ENCODE data around the gene MFAP1.

Gene MFAP1

DNA sequence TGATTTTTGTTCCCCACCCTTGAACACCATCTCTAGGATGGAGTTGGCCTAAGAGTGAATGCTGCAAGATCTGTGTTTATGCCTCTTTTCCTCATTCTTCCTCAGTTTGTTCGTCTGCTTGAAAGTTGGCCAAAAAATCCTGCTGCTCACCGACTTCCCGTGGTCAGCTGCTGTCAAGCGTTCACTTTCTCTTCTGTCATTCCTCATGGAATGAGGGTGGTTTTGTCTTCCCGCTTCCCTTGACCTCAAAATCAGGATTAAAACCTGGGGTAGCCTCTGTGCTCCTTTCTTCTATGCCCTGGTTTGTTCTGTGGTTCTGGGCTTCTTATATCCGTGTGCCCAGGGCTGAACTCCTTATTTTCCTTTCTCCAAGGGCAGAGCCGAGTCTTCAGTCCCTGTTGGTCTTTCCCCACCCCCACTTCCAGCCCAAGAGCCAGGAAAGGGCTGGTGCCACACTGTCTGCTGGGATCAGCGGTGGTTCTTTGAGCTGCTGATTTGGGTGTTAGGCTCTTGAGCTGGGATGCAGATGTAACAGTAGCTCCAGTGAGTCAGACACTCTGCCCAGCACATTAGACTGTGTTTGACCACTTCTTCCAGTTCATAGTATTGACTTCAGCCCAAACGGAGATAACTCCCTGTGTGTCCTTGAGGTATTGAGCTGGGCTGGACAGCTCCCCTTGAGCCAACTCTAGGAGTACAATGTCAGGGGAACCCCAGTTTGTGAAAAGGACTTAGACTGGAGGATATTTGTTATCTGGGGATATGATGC lies 30.0 kb downstream of the MFAP1 start:
- peak overlapping the region; percentile 99 for H3K4me3 ChIP-seq (ENCODE audit: low read depth, low read length)
- TF ChIP-seq, protein P1, sequence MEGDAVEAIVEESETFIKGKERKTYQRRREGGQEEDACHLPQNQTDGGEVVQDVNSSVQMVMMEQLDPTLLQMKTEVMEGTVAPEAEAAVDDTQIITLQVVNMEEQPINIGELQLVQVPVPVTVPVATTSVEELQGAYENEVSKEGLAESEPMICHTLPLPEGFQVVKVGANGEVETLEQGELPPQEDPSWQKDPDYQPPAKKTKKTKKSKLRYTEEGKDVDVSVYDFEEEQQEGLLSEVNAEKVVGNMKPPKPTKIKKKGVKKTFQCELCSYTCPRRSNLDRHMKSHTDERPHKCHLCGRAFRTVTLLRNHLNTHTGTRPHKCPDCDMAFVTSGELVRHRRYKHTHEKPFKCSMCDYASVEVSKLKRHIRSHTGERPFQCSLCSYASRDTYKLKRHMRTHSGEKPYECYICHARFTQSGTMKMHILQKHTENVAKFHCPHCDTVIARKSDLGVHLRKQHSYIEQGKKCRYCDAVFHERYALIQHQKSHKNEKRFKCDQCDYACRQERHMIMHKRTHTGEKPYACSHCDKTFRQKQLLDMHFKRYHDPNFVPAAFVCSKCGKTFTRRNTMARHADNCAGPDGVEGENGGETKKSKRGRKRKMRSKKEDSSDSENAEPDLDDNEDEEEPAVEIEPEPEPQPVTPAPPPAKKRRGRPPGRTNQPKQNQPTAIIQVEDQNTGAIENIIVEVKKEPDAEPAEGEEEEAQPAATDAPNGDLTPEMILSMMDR (IDR thresholded peaks at IDR 0.05; ENCODE audit: low read depth, low read length), result no peak

DNA sequence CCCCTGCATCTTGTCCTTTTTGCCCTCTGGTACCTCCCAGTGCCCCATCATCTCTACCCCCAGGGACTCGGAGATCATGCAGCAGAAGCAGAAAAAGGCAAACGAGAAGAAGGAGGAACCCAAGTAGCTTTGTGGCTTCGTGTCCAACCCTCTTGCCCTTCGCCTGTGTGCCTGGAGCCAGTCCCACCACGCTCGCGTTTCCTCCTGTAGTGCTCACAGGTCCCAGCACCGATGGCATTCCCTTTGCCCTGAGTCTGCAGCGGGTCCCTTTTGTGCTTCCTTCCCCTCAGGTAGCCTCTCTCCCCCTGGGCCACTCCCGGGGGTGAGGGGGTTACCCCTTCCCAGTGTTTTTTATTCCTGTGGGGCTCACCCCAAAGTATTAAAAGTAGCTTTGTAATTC lies 30.8 kb downstream of the MFAP1 start:
- H3K4me3 ChIP-seq (ENCODE audit: low read depth, low read length), result peak overlapping the region; percentile 99
- TF ChIP-seq, protein P1 (IDR thresholded peaks at IDR 0.05; ENCODE audit: low read depth, low read length), result no peak

DNA sequence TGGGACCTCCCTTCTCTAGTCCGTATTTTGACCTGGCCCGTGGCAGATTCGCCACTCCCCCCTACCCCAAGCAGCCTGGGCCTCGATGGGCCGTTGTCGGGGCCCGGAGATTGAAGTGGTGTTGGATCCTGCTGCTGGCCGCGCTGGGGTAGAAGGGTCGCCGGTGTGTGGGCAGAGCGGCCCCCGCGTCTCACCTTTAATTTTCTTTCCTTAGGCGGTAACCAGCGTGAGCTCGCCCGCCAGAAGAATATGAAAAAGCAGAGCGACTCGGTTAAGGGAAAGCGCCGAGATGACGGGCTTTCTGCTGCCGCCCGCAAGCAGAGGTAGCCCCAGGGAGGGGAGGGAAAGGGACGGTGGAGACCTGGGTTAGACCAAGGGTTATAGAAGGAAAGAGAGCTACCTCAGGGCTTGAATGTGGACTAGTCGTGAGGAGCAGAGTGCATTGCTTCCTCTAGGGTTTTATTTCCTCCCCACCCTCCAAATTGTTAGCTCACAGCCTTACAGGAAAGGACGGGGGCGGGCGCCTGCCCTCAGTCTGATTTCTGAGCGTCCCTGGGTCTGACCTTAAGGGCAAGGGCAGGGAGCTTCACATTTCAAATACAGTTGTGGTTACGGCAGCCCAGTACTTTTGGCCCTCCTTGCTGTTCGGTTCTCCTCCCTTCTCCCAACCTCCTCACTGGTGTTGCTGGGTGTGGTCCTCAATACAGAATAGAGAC lies 31.6 kb downstream of the MFAP1 start:
- TF ChIP-seq, protein P1 (IDR thresholded peaks at IDR 0.05; ENCODE audit: low read depth, low read length), result no peak
- peak overlapping the region; percentile 99 for H3K4me3 ChIP-seq (ENCODE audit: low read depth, low read length)

DNA sequence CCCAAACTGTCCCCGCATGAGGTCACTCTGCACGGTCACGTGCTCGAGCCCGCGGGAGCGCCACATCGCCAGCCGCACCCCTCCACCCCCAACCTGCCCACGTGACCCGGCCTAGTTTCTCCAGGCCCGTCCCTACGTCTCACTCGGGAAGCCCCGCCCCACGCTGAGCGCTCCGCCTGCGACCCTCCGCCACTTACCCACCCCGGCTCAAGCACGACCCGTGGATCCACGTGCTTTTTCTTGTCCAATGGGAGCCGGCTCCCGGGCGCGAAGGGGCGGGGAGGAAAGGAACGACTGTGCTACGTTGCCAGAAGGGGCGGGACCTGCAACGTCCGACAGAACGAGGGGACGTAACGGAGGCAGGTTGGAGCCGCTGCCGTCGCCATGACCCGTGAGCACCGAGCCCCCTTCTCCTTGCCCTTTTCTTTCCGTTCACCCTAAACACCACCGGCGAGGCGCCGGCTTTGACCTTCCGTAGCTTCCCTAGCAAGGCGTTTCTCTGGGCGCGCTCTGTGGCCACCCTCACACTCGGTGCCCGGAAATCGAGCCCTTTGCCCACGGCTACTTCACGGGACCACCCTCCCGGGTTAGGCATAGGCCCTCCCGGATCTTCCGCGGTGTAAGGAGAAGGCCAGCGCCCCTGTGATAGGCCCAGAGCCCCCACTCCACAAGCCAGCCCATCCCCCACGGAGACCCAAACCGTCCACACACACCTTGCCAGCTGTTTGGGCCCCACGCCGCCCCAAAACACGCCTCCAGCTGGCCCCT lies 32.3 kb downstream of the MFAP1 start, which contains the start of gene SERF2:
Gene SERF2 (plus strand): TSS at position 328 of the 768 bp plus-strand sequence. CDS start 57 bp downstream, at position 385.
- TF ChIP-seq, protein P1 (IDR thresholded peaks at IDR 0.05; ENCODE audit: low read depth, low read length), result no peak
- H3K4me3 ChIP-seq (ENCODE audit: low read depth, low read length), result peak within 1 kb of the TSS; percentile 99

DNA sequence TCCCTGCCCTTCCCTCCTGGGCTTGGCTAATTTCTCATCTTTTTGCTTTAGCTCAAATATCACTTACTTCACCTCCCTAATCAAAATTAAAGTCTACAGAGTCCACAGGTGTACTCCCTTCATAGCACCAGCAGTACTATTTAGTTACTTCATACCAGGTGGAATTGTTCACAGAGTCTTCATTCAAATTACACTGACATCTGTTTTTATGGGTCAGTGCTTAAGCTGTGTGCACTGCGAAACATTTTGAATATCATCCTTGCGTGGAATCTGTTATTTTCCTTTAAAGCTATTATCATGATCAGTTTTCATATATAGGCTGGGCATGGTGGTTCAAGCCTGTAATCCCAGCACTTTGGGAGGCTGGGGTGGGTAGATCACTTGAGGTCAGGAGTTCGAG lies 35.1 kb downstream of the MFAP1 start:
- TF ChIP-seq, protein P1 (IDR thresholded peaks at IDR 0.05; ENCODE audit: low read depth, low read length), result no peak
- H3K4me3 ChIP-seq (ENCODE audit: low read depth, low read length), result no peak overlapping the region

DNA sequence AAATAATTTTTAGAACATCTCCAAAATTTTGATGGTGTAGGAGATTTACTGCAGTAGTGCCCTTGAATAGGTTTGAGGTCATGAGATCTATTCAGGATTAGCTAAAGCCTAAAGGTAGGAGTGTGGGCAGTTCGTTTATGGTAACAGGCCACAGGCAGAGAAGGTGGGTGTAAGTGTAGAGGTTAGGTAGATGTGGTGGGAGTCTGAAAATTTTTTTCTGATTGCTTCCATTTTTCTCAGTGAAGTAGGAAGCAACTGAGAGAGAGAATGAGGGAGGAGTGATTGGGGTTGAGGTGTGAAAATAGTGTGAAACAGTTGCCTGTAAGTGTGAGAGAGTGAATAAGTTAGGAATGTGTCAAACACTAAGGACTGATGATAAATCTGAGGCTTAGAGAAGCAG lies 45.5 kb downstream of the MFAP1 start:
- no peak overlapping the region for H3K4me3 ChIP-seq (ENCODE audit: low read depth, low read length)
- TF ChIP-seq, protein P1 (IDR thresholded peaks at IDR 0.05; ENCODE audit: low read depth, low read length), result no peak
